BJ (cell line): ENCODE results near the gene SKAP1. TPM values are rescaled to one million over a fixed set of nuclear protein-coding genes. Genes with fewer than 3 reads are reported as not detected.

Experiments used
- CTCF ChIA-PET: fragments of 350-600 bp; formaldehyde crosslinking; extraction: SDS; loops from one replicate; lab custom pipeline; 2021; ENCODE audit warnings: antibody characterized with exemption, inconsistent platforms; lab: Yijun Ruan, JAX
- POLR2A ChIA-PET: fragments of 300-600 bp; sonication (Branson Sonifier 250); formaldehyde crosslinking; extraction: SDS; loops from one replicate; lab custom pipeline; 2021; ENCODE audit warnings: antibody characterized with exemption; lab: Charles Lee
- DNase-seq: peaks from one replicate; pipeline ENCODE4 v3.0.0-alpha.2; 2011; ENCODE audit warnings: low read depth
- H3K27me3 ChIP-seq: 2 replicates; pipeline ENCODE4 v1.6.0; 2011; ENCODE audit warnings: low read length; ENCODE audit not compliant: control insufficient read depth, insufficient read depth
- H3K36me3 ChIP-seq: 2 replicates; pipeline ENCODE4 v1.5.1; 2011; ENCODE audit warnings: low read length; ENCODE audit not compliant: control insufficient read depth, insufficient read depth
- H3K4me3 ChIP-seq: 2 replicates; pipeline ENCODE4 v1.5.1; 2011; ENCODE audit warnings: low read depth, mild to moderate bottlenecking, control low read depth, low read length
- CTCF ChIP-seq: IDR thresholded peaks from 2 replicates; pipeline ENCODE4 v1.5.1; 2011; ENCODE audit warnings: low read depth, mild to moderate bottlenecking, control low read depth, inconsistent platforms, low read length, moderate library complexity; ENCODE audit not compliant: insufficient read depth
- polyA plus RNA-seq: library from polyadenylated mRNA; depleted of rRNA; stranded (reverse); fragments of >200 nt; gene quantifications from 2 replicates; pipeline ENCODE4 v1.2.3, GENCODE V29; 2011; rRNA removed
- small RNA-seq: library from RNA; depleted of rRNA; stranded (forward); fragments of <200 nt; gene quantifications from one replicate; pipeline ENCODE3, GENCODE V24; 2012; ENCODE audit warnings: low replicate concordance, low read depth; ENCODE audit not compliant: insufficient read length

Gene SKAP1
- polyA plus RNA-seq, 1 experiment, result not detected

GRCh38 chr17:48095611-48096010, 334.4 kb downstream of the SKAP1 start:
- ChIA-PET POLR2A (no interaction called here), CTCF (interaction anchor here (0.8 to 5.5 kb wide), 4 partner anchors 11 to 69 kb away, joined by 3 to 56 read pairs (median 20); no protein-coding TSS in a partner anchor)
- Histone ChIP-seq H3K27me3 (no peaks in the 10 kb centered on the region), H3K4me3 (no peak overlapping the region), H3K36me3 (peaks cover 1% of the 10 kb centered on the region)
- TF ChIP-seq CTCF, result no peak
- no peak for DNase-seq

GRCh38 chr17:48093341-48094045, 336.5 kb downstream of the SKAP1 start:
- no peak for TF ChIP-seq CTCF
- ChIA-PET POLR2A (no interaction called here), CTCF (interaction anchor here (1.4 to 5.5 kb wide), 2 partner anchors 14 to 68 kb away, joined by 5 to 56 read pairs; no protein-coding TSS in a partner anchor)
- H3K4me3 ChIP-seq, result no peak overlapping the region
- peaks cover 1% of the 10 kb centered on the region for H3K36me3 ChIP-seq
- no peak for DNase-seq
- H3K27me3 ChIP-seq, result no peaks in the 10 kb centered on the region

- DNase-seq, result no peak
- CTCF ChIA-PET, result interaction anchor here (1.3 to 3.0 kb wide), 3 partner anchors 10 to 59 kb away, joined by 5 to 10 read pairs (median 10); no protein-coding TSS in a partner anchor
- H3K4me3 ChIP-seq, result no peak overlapping the region
- no peaks in the 10 kb centered on the region for H3K27me3 ChIP-seq
- POLR2A ChIA-PET, result interaction anchor here (0.5 kb wide), 1 partner anchor 139 kb away, joined by 5 read pairs; no protein-coding TSS in a partner anchor
- no peak for TF ChIP-seq CTCF
- no peaks in the 10 kb centered on the region for H3K36me3 ChIP-seq
Measured at GRCh38 chr17:48084932-48085331, 345.1 kb downstream of the SKAP1 start.

Small RNA genes within 50 kb of the gene (small RNA-seq; reads per million reads assigned to genes)
- not detected for gene MIR1203
- not detected for gene RF00012
- not detected for gene RF00019
- not detected for gene RNU6-1152P
- not detected for gene RNU6-1201P

Other genes with a start within 250 kb of the SKAP1 start
- not detected in 2 replicates for gene HOXB1, start 100.8 kb upstream of the SKAP1 start, polyA plus RNA-seq
- 1.5 and 1.7 TPM in 2 replicates for gene HOXB2, start 114.9 kb upstream of the SKAP1 start, polyA plus RNA-seq
- gene HOXB4, start 148.1 kb upstream of the SKAP1 start, polyA plus RNA-seq, result not detected in 2 replicates
- not detected in 2 replicates for gene HOXB3, start 160.0 kb upstream of the SKAP1 start, polyA plus RNA-seq
- not detected in 2 replicates for gene HOXB5, start 163.6 kb upstream of the SKAP1 start, polyA plus RNA-seq
- not detected in 2 replicates for gene HOXB6, start 174.8 kb upstream of the SKAP1 start, polyA plus RNA-seq
- not detected in 2 replicates for gene HOXB7, start 180.8 kb upstream of the SKAP1 start, polyA plus RNA-seq
- not detected in 2 replicates for gene HOXB8, start 185.1 kb upstream of the SKAP1 start, polyA plus RNA-seq
- gene HOXB9, start 196.1 kb upstream of the SKAP1 start, polyA plus RNA-seq, result not detected in 2 replicates